GM10266 (cell line): ENCODE measurements around the gene MAST3.

Experiments used
- DNase-seq: peaks from one replicate; pipeline ENCODE4 v3.0.0; 2012; ENCODE audit errors: extremely low spot score
- TF ChIP-seq, protein P1 (sequence below): IDR thresholded peaks from 2 replicates; pipeline ENCODE4 v1.5.1; 2012; ENCODE audit warnings: mild to moderate bottlenecking, low read depth; ENCODE audit not compliant: control insufficient read depth, insufficient read depth; ENCODE audit errors: missing control alignments

Gene MAST3

DNA sequence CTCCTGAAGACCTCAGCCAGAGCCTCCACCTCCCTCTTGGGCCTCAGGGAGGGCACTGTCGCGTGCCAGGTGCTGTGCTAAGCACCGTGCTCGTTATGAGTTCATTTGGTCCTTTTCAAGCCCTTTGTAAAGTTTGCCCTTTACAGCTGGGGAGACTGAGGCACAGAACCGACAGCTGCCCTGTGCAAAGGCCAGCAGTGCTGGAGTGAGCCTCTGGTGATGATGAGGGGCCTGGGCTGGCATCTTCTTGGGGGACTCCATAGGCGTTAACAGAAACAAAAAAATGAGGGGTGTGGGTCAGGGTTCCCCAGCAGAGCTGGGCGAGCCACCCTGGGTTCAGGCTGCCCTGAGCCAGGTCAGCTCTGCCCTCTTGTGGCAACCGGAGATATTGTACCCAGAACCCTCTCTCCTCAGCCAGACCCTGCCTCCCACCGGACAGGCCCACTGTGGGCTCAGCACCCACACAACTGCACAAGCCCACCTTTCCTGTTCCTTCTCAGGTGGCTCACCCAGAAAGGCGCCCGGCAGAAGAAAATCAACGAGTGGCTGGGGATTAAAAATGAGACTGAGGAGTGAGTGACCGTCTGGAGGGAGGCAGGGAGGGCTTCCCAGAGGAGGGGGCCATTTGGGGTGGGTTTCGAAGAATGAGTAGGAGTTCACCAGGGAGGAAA lies 70.5 kb downstream of the MAST3 start:
- TF ChIP-seq, protein P1, sequence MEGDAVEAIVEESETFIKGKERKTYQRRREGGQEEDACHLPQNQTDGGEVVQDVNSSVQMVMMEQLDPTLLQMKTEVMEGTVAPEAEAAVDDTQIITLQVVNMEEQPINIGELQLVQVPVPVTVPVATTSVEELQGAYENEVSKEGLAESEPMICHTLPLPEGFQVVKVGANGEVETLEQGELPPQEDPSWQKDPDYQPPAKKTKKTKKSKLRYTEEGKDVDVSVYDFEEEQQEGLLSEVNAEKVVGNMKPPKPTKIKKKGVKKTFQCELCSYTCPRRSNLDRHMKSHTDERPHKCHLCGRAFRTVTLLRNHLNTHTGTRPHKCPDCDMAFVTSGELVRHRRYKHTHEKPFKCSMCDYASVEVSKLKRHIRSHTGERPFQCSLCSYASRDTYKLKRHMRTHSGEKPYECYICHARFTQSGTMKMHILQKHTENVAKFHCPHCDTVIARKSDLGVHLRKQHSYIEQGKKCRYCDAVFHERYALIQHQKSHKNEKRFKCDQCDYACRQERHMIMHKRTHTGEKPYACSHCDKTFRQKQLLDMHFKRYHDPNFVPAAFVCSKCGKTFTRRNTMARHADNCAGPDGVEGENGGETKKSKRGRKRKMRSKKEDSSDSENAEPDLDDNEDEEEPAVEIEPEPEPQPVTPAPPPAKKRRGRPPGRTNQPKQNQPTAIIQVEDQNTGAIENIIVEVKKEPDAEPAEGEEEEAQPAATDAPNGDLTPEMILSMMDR = peak; percentile 84
- DNase-seq = peak; percentile 93

DNA sequence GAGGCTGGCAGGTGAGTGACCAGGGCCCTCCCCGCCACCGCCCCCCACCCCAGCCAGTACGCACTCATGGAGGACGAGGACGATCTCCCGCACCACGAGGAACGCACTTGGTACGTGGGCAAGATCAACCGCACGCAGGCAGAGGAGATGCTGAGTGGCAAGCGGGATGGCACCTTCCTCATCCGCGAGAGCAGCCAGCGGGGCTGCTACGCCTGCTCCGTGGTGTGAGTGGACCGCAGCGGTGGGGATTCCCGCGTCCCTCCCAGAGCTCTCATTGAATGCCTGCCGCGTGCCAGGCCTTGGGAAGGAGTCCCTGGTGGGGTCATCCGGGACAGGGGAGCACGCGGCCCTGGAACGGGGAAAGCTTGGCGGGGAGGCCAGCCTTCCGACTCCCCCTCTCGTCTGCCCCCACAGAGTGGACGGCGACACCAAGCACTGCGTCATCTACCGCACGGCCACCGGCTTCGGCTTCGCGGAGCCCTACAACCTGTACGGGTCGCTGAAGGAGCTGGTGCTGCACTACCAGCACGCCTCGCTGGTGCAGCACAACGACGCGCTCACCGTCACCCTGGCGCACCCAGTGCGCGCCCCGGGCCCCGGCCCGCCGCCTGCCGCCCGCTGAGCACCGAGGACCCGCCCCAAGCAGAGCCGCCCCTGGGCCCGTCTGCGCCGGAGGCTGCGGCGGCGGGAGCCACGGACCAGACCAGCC lies 71.2 kb downstream of the MAST3 start:
- TF ChIP-seq, protein P1 = no peak
- DNase-seq = no peak

DNA sequence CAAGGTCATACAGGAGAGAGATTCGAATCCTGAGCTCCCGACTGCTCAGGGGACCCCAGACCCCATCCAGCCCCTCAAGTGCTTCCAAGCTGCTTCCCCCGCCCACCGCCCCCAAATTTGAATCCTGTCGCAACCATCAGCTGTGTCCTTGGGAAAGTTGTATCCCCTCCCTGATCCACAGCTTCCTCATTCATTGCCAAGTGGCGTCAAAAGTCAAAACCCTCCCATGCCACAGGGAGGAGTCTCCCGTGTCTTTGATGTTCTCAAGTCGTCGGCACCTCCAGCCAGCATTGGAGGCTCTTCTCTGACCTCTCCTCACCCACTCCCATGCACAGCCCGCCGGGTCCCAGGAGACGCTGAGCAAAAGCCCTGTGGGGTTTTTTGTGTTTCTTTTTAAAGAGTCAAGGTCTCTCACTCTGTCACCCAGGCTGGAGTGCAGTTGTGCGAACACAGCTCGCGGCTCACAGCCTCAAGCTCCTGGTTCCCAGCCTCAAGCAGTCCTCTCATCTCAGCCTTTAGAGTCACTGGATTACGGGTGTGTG lies 73.2 kb downstream of the MAST3 start:
- TF ChIP-seq, protein P1 = no peak

DNA sequence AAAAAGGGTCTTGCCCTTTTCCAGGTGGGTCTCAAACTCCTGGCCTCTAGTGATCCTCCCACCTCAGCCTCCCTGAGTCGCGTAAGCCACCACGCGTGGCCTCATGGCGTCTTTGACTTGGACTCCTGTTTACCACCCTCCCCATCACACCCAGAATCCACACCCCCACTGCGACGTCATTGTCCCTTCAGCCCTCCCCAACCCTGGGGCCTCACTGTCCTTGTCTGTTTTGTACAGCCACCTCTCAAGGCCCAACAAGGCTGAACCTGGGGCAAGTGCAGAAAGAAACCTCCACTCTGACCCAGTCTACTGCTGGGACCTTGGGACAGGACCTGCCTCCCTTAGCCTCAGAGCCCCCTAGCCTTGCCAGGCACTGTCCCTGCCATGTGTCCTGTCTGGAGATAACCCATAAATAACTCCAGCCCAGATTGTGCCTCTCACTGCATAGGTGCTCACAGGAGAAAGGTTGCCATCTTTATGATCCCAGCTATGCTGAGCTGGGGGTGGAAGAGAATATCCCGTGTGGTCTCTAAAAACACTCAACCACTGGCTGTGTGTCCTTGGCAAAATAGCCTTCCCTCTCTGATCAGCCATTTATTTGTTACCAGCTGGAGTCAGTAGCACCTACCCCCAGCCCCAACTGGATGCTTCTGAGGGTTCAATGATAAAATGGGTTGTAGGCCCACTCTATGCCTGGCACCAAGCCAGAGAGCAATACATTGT lies 74.2 kb downstream of the MAST3 start:
- TF ChIP-seq, protein P1 = no peak
- peak; percentile 62 for DNase-seq

More for the DNA sequence above, 73.2 kb downstream of the MAST3 start:
- DNase-seq = peak; percentile 89

DNA sequence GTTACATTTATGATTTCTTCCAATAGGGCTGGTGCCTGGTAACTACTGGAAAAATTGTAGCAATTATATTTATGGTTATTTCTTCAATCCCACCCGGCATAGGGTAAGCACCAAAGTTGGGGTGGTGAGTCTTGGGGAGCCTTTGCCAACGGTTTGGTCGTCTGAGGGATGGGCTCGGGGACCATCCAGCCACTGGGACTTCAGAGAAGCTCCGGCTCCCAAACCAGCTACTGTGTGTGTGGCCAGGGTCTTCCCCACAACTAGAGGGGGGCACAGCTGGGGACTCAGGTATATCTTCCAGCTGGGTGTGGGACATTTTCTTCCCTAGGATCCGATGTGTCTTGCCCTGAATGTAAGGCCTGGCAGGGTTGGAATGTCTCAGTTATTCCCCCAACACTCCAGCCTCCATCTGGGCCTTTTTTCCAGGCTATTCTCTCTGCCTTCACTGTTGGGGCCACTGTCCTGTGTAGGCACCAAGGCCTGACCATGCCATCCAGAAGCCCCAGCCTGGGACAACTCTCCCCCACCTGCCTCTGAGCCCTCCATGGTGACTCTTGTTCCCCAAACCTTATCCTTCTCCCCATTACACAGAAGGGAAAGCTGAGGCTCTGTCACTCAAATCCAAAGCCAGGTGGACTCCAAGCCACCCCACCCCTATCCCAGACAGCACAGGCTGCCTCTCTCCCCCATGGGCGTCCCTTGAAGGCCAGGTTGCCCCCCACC lies 74.9 kb downstream of the MAST3 start:
- DNase-seq = no peak
- TF ChIP-seq, protein P1 = no peak

DNA sequence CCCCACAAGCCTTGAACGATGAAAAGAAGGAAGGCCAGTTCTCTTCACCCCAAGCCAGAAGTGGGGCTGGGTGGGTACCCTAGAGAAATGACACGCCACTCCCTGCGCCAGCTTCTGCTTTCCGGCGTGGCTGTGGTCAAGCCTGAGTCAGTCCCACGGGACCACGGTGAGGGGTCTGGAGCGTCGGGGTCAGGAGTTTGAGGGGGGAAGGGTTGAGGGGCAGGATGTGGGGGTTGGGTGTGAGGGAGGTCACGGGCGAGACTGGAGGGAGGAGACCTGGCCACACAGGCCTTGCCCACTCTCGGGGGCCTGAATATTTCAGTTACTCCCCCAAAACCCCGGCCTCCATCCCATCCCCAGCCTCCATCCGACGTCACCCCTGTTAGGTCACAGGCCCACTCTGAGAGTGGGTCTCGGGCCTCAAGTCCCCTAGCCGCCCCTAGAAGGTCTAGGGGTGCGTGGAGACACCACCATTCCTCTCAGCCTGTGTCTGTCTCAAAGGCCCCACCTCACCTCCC lies 75.5 kb downstream of the MAST3 start:
- DNase-seq = no peak

More for the DNA sequence above, 75.5 kb downstream of the MAST3 start:
- TF ChIP-seq, protein P1 = no peak
